HL-60 (cell line): ENCODE results near the gene CD163L1.

Source experiments
- DNase-seq, 2 experiments: peaks; one replicate each; pipeline ENCODE4 v3.0.0-alpha.2; 2010 to 2020; ENCODE audit warnings: low read depth in 1 of 2, low spot score in 1 of 2
- H3K27ac ChIP-seq: fragments of 250-450 bp; sonication (Bioruptor Pico); replicated peaks from 2 replicates; pipeline ENCODE4 v1.5.1; 2020; ENCODE audit warnings: mild to moderate bottlenecking, moderate library complexity
- H3K27me3 ChIP-seq: fragments of 250-450 bp; sonication (Bioruptor Pico); 2 replicates; pipeline ENCODE4 v1.5.1; 2021; ENCODE audit warnings: mild to moderate bottlenecking, moderate library complexity; ENCODE audit not compliant: insufficient read depth, poor library complexity, severe bottlenecking
- H3K4me3 ChIP-seq: replicated peaks from 2 replicates; pipeline ENCODE4 v1.5.1; 2011; ENCODE audit warnings: mild to moderate bottlenecking, control low read depth, low read length; ENCODE audit not compliant: insufficient read depth
- CTCF ChIP-seq: IDR thresholded peaks from one replicate; pipeline ENCODE4 v1.5.1; 2011; ENCODE audit warnings: low read length, control low read depth, inconsistent platforms; ENCODE audit not compliant: insufficient read depth
- GABPA ChIP-seq: IDR thresholded peaks from 2 replicates; pipeline ENCODE4 v1.6.1; 2012; ENCODE audit warnings: low read depth
- POLR2AphosphoS5 ChIP-seq: IDR thresholded peaks from 2 replicates; pipeline ENCODE4 v1.6.1; 2012; ENCODE audit warnings: low read depth
- REST ChIP-seq: IDR thresholded peaks from 2 replicates; pipeline ENCODE4 v1.6.1; 2012; ENCODE audit warnings: low read depth; ENCODE audit not compliant: insufficient replicate concordance
- SPI1 ChIP-seq: IDR thresholded peaks from 2 replicates; pipeline ENCODE4 v1.6.1; 2012; ENCODE audit warnings: low read depth, mild to moderate bottlenecking, borderline replicate concordance

Gene CD163L1

GRCh38 chr12:7396418-7396817 lies 47.5 kb downstream of the CD163L1 start:
- no peak overlapping the region for H3K4me3 ChIP-seq
- no peak for DNase-seq
- TF ChIP-seq CTCF (no peak), GABPA (no peak), SPI1 (no peak), REST (no peak), POLR2AphosphoS5 (no peak)
- H3K27ac ChIP-seq = no peak overlapping the region
- H3K27me3 ChIP-seq = no peaks in the 10 kb centered on the region

GRCh38 chr12:7395950-7396349 lies 48.0 kb downstream of the CD163L1 start:
- Histone ChIP-seq H3K27ac (no peak overlapping the region), H3K27me3 (no peaks in the 10 kb centered on the region), H3K4me3 (no peak overlapping the region)
- DNase-seq = no peak
- TF ChIP-seq SPI1 (no peak), GABPA (no peak), CTCF (no peak), REST (no peak), POLR2AphosphoS5 (no peak)

- H3K27ac ChIP-seq = no peak overlapping the region
- DNase-seq = no peak
- no peak overlapping the region for H3K4me3 ChIP-seq
- TF ChIP-seq SPI1 (no peak), REST (no peak), GABPA (no peak), CTCF (no peak), POLR2AphosphoS5 (no peak)
- H3K27me3 ChIP-seq = no peaks in the 10 kb centered on the region
These were observed 56.7 kb downstream of the CD163L1 start for GRCh38 chr12:7387289-7387688.
